NCI-H2227 (cell line): ENCODE measurements around the gene TIRAP.
"Not testable (repeated sequence)": the region's sequence is repeated elsewhere in the genome, so short reads cannot be mapped to it uniquely, and the experiment has no call there.

Source experiments
- DNase-seq: peaks from one replicate; lab custom pipeline; 2025; ENCODE audit not compliant: unreplicated experiment; lab: John Stamatoyannopoulos, UW

Gene TIRAP, protein sequence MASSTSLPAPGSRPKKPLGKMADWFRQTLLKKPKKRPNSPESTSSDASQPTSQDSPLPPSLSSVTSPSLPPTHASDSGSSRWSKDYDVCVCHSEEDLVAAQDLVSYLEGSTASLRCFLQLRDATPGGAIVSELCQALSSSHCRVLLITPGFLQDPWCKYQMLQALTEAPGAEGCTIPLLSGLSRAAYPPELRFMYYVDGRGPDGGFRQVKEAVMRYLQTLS

DNA sequence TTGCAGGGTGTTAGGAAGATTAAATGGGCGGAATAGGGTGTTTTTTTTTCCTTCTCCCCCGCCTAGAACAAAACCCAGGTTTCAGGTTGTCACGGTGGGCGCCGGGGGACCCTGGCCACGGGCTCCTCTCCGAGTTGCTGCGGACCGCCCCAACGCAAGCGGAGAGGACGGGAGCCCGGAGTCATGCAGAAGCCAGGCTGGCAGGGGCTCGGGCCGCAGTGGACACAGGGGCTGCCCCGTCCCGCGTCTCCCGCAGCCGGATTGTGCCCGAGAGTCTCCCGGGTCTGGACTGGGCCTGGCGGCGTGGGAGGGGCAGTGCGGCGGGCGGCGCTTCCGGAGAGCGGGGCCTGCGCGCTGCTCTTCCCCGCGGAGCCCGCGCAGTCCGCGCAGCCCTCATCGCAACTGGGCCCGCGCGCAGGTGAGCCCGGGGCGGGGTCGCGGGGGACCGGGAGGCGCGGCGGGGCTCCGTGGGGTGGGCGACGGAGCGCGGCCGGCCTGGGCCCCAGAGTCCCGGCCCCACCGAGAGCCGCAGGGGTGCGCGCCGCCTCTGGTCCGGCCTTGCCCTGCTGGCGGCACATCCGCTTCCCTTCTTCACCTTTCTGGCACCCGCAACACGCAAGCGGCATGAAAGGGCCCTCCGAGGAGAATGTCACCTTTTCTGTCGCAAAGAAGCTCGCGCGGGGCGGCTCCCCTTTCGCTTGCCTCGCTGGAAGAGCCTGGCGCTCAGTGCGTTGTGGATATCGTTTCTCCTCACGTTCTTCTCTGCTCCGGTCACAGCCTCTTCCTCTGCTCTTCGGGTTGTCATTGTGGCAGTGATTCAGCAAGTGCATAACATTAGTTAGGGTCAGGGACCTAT lies at the start of gene TIRAP:
Gene TIRAP, plus strand, starts transcription at position 358 of the 856 bp plus-strand sequence. CDS start 7,802 bp downstream, outside the sequence.
- DNase-seq = peak; percentile 55

DNA sequence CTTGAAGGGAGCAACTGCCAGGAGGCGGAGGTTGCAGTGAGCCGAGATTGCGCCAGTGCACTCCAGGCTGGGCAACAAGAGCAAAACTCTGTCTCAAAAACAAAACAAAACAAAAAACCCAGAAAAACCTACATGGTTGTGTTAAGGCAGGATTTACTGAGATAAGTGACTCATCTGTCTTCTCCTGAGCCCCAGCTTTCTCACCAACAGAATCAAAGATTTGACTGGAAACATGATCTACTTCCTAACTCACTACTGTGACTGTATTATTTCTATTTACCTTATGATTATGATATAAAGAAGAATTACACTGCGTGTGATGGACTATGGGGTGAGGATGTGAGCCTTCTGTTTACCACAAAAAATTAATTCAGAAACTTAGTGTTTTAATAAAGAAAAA lies 49.5 kb upstream of the TIRAP start:
- no peak for DNase-seq

DNA sequence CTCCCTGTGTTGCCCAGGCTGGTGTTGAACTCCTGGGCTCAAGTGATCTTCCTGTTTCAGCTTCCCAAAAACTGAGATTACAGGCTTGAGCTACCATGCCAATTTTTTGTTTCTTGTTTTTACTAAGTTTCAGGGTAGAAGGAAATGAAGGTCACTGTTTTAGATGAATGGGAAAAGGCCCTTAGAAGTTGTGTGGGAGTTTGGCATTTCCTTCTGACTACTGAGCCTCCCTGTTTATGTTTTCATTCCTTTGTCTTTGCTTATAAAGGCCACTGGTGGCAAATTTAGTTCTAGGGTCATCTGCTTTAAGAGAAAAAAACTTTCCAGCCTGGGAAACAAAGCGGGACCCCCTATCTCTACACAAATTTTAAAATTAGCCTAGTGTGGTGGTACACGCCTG lies 36.3 kb upstream of the TIRAP start:
- no peak for DNase-seq

DNA sequence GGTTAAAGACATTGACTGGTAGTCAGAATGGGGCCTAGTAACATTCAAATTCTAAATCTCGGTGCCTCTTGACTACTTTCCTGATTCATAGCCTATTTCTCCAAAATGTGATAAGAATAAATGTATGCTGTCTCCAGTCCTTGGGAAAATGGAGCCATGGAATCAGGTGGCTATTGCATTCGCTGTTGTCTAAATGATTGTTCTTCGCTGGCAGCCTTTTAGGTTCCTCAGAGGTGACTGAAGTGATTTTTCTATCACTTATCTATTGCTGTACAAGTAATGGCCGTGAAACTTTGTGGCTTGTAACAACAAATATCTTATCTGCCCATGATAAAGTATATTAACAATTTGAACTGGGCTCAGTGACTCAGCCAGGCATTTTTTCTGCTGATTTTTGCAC lies 29.6 kb upstream of the TIRAP start:
- DNase-seq = no peak

DNA sequence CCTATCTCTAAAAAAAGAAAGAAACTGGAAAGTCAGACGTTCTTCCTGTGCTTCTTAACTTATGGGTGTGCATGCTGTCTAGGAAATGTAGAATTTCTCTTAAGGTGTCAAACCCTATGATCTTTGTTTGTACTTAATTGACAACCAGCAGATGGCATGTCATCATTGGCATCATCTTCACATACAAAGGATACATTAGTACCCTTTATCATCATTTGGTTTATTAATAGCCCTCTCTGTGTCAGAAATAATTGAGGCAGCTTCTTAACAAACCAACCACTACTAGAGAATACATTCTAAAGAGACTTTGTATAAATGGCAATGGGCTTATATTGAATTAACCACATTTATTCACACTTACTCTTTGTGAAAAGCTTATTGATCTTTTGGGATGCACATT lies 28.1 kb upstream of the TIRAP start:
- no peak for DNase-seq

DNA sequence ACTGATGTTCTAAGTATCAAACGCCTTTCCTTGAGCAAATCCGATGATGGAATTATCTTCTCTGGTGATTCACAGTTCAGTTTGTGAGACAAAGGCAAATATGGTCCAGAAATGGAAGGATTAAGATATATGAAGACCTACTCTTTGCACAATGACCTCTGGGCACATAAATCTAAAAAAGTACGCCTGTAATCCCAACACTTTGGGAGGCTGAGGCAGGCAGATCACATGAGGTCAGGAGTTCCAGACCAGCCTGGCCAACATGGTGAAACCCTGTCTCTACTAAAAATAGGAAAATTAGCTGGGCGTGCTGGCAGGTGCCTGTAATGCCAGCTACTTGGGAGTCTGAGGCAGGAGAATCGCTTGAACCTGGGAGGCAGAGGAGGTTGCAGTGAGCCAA lies 27.4 kb upstream of the TIRAP start:
- not testable (repeated sequence) for DNase-seq

DNA sequence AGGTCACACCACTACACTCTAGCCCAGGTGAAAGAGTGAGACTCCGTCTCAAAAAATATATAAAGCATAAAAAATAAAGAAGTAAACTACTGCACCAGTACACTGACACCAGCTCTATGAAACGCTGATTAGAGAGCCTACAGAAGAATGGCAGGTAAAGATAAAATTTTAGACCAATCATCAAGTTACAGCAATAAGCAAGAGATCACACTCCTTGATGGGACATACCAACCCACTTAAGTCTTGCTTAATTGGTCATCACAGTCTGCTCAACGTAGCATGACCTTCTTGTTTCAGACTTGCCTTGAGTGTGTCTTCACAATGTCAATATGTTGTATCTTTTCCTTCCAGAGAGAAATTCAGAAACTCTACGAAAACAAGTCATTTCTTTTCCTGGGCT lies 26.7 kb upstream of the TIRAP start:
- DNase-seq = no peak

DNA sequence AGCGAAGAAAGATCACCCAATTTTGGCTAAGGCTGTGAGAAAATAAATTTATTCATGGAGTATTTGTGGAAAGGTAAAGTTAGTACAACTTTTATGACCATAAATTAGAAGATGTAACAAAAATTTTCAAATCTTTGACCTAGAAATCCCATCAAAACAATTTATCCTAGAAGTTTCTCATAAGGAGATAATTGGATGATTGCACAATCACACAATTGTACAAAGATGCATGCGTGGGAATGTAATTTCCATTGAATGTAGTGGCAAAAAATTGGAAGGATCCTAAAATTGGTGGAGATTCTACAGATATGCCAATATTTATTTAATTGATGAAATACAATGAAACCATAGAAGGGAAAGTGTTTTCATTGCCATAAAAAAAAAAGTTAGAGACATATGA lies 25.7 kb upstream of the TIRAP start:
- DNase-seq = no peak

DNA sequence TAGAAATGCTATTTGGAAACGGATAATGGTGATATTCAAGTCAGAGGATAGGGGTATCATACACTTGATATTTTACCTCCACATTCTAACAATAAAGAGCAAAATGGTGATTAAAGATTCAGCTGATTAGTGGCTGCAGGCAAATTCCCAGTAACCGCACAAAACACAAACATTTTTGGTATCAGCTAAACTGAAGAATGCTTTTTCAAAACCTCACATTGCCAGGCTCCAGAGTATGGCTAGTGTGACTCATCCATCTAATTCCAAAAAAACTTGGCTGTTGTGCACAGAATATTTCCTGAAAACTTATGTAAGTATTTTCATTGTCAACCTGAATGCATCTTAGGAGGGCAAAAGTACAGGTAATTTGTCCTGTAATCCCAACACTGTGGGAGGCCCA lies 25.1 kb upstream of the TIRAP start:
- DNase-seq = no peak

DNA sequence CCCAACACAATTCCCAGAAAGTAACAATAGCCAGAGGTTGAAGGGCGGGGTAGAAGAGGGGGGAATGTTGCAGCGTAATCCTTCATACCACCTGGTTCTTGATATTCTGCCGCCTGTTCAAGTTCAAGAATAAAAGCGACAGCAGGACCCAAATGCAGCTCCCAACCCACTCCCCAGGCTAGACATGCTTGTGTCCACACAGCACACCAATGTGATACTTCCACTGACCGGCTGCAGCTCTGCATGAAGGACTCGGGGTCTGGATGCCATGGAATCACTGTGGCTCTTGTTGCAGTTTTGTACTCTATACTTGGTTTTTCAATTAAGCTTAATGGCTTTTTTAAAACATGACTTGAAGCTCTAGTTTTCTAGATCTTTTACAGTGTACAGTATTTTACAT lies 20.7 kb upstream of the TIRAP start:
- DNase-seq = no peak

DNA sequence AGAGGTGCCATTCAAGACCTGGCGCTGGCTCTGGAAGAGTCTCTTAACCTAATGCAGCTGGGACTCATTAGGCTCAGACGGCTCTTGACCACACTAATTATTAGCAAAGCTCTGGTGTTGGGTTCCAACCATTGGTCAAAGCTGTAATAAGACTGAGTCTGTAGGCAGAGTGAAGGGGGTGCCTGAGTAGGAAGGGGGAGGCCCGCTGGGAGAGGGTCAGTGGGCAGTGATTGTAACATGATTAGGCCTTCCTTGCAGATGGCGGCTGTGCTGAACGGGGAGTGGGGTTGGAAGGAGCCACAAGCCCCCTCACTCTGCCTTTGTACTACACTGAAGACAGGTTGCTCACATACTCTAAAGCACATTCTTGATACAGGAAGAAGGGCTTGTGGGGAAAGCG lies 19.4 kb upstream of the TIRAP start:
- no peak for DNase-seq

DNA sequence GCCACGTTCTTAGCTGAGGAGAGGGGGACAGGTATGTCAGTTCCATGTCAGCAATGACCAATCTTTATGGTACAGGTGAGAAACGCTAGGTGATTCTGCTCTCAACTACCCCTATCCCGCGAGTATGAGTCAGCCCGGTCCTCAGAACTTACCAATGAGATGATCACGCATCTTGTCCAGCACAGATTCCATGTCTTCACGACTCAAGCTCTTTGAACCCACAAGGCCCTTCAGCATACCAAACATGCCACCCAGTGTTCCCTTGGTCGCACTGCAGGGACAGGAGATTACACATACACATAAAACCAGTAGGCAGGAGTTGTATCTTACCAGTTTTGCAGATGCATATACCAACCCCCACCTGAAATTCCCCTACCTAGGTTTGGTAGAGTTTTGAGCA lies 17.1 kb upstream of the TIRAP start:
- no peak for DNase-seq

DNA sequence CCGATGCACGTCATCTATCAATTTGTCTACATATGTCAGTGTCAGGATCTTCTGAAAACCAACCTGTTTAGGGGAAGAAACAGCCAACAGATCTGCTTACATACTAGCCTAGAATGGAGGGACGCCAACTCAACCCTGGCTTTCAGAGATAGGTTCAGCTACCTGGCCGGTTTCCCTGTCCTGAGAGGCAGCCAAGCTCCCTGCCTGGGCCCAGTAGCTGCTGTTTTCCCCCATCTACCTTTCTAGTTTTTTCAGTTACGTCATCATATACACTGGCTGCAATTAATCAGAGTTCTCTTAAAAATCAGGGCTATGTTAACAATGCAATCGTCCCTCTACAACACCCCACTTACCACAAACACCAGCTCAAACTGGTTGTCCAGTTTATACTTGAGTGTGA lies 15.2 kb upstream of the TIRAP start:
- DNase-seq = no peak

DNA sequence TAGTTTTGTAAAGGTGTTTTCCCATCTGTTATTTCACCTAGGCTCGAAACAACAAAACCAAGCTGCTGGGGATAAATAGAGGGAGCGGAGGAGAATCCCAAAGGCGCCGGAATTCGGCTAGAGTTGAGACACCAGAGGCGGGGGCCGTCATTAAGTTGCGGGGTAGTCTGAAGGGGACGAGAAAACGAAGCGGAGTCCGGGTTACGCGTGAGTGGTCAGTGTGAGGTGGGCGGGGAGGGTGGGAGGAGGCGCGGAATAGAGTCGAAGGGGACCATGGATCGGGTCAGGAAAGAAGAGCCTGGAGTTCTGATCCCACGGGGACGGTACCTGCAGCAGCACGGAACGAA lies 14.6 kb upstream of the TIRAP start:
- DNase-seq = peak; percentile 58

DNA sequence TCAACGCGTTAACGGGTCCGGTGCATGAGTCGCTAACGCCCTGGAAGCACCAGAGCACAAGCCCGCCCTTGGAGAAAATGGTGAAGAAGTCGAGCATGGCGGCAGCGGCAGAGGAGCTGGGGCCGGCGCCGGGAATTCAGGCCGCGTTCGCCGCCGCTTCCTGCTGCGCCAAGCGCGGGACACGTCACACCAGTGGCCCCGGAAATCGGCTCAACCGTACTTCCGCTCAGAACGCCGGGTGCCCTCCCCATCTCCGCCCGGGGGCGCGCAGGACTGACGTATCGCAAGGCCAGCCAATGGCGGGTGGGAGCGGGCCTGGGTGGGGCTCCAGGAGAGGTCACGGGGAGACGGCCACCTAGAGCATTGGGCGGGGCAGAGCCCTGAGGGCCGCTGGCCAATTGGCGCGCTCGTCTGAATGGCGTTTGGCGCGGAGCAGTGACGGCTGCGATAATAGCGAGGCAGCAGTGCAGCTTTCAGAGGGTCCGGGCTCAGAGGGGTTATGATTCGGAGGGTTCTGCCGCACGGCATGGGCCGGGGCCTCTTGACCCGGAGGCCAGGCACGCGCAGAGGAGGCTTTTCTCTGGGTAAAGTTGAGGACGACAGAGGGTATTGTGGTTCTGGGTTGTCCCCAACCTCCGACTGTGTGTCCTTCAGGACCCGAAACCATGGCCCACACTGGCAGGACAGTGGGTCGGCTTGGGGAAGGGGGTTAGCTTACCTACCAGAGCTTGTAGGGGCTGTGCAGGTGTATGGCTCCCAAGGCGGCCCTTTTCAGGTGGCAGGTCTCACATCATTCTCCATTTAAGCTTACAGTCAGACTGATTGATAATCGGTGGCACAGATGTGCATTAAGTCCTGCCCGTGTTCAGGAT lies 13.9 kb upstream of the TIRAP start, which contains the start of the genes FOXRED1 and SRPRA:
Gene FOXRED1, plus strand, starts transcription at position 447 of the 872 bp plus-strand sequence. Its CDS starts 53 bp downstream, at position 500.
Gene SRPRA, minus strand, starts transcription at position 188 of the 872 bp plus-strand sequence. Its CDS starts 91 bp downstream, at position 97.
- DNase-seq = peak; percentile 98

DNA sequence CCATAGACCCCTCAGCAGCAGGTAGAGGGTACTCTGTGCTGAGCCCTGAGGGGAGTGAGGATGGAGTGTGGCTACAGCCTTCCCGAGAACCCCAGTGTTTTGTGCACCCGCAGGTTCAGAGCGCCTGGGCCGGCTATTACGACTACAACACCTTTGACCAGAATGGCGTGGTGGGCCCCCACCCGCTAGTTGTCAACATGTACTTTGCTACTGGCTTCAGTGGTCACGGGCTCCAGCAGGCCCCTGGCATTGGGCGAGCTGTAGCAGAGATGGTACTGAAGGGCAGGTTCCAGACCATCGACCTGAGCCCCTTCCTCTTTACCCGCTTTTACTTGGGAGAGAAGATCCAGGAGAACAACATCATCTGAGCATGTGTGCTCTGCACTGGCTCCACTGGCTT lies 5.6 kb upstream of the TIRAP start:
- no peak for DNase-seq

DNA sequence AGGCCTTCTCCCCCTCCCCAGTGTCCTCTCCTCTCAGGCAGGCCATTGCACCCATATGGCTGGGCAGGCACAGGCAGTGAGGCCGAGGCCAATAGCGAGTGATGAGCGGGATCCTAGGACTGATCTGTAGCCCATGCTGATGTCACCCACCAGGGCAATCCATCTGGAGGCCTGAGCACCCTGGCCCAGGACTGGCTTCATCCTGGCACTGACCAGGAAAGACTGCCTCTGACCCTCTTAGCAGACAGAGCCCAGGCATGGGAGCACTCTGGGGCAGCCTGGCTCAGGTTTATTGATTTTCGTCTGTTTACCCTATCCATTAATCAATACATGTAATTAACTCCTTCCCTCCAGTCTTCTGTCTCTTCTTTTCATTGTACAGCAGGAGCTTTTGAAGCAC lies 5.1 kb upstream of the TIRAP start:
- no peak for DNase-seq

DNA sequence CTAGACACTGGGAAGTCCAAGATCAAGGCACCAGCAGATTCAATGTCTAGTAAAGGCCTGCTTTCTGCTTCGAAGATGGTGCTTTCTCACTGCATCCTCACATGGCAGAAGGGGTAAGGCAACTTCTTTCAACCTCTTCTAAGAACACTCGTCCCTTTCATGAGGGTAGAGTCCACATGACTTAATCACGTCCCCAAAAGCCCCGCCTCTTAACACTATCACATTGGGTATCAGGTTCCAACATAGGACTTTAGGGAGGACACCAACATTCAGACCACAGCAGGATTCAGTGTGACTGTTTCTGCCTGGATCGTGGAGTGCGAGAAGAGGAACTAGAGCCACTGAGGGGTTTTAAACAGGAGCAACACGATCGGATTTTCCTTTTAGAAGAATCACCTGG lies 3.7 kb upstream of the TIRAP start:
- no peak for DNase-seq

DNA sequence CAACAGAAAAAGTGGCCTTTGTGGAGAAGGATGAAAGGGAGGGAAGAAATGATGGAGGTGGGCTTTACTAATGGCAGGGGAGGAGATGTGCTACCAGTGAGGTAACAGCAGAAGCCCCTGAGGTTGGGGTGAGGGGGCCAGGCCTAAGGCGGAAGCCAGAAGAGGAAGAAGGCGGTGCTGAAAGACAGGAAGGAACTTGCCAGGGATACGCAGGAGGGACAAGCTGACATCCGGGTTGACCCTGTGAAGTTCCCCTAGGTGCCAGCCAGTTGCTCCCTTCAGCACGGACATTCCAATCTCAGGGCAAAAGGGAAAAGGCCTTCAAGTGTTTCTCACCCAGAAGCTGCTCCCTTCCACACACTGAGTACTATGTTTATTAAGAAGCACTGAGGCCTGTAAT lies 2.3 kb upstream of the TIRAP start:
- DNase-seq = no peak

DNA sequence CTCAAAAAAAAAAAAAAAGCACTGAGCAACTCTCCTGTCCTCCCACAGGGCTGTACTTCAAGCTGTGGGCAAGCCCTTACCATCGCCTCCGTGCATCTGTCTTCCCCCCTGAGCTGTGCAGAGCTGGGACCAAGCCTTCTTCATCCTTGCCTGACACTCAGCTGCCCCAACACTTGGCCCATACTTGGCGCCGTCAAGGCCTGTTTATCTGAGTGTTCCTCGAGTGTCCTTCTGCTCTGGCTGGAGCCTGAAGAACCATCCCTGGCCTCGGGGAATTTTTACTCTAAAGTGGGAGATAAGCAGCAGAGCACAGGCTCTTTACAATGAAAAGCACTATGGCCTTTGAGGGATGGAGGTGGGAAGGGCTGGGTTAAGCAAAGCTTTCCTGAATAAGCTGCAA lies 1.6 kb upstream of the TIRAP start:
- no peak for DNase-seq

DNA sequence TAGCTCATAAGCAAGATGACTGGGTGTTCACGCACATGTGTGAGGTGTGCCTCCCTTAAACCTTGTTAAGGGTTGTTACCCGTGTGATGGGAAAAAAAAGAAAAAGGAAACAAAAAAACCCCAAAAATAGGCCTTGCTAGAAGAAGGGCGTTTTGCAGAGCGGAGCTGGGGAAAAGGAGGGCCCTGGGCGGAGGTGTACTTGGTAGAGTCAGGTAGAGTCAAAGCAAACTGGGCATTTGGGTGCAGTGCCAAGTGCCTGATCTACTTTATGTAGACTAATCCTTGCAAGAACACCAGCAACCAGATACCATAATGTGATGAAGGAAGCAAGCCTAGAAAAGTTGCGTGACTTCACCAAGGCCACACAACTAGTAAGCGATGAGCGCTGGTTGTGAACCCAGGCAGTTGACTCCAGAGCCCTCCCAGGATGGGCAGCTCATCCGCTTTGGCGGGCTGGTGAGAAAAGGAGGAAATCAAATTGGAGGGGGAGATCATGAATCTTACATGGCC lies 1.2 kb upstream of the TIRAP start:
- no peak for DNase-seq
